Hepatocyte (in vitro differentiated cells): ENCODE data around the gene ANO2. TPM values are rescaled to one million over a fixed set of nuclear protein-coding genes. Genes with fewer than 3 reads are reported as not detected.

Source experiments
- DNase-seq: peaks from one replicate; pipeline ENCODE4 v3.0.0-alpha.2; 2016; ENCODE audit warnings: low spot score
- H2AFZ ChIP-seq: fragments of 200-600 bp; sonication (generic); 2 replicates; pipeline ENCODE4 v1.6.0; 2016; ENCODE audit warnings: antibody characterized with exemption, mild to moderate bottlenecking
- H3K27ac ChIP-seq: fragments of 200-600 bp; sonication (generic); 2 replicates; pipeline ENCODE4 v1.5.1; 2016; ENCODE audit warnings: mild to moderate bottlenecking
- H3K27me3 ChIP-seq: fragments of 200-600 bp; sonication (generic); 2 replicates; pipeline ENCODE4 v1.6.1; 2016
- H3K36me3 ChIP-seq: fragments of 200-600 bp; sonication (generic); replicated peaks from 2 replicates; pipeline ENCODE4 v1.5.1; 2016; ENCODE audit warnings: low read depth; ENCODE audit not compliant: insufficient read depth
- H3K4me1 ChIP-seq: fragments of 200-600 bp; sonication (generic); 2 replicates; pipeline ENCODE4 v1.5.1; 2016; ENCODE audit warnings: mild to moderate bottlenecking, moderate library complexity; ENCODE audit not compliant: insufficient read depth
- H3K4me2 ChIP-seq: fragments of 200-600 bp; sonication (generic); 2 replicates; pipeline ENCODE4 v1.6.0; 2016
- H3K4me3 ChIP-seq: fragments of 200-600 bp; sonication (generic); 2 replicates; pipeline ENCODE4 v1.5.1; 2016; ENCODE audit warnings: mild to moderate bottlenecking
- H3K79me2 ChIP-seq: fragments of 200-600 bp; sonication (generic); 2 replicates; pipeline ENCODE4 v1.6.0; 2017; ENCODE audit warnings: mild to moderate bottlenecking
- H3K9me2 ChIP-seq: fragments of 200-600 bp; sonication (generic); replicated peaks from 2 replicates; pipeline ENCODE4 v1.6.0; 2017; ENCODE audit warnings: mild to moderate bottlenecking; ENCODE audit not compliant: insufficient read depth
- H3K9me3 ChIP-seq: fragments of 200-600 bp; sonication (generic); 2 replicates; pipeline ENCODE4 v1.5.1; 2016; ENCODE audit warnings: low read depth, mild to moderate bottlenecking
- H4K20me1 ChIP-seq: fragments of 200-600 bp; sonication (generic); 2 replicates; pipeline ENCODE4 v1.6.0; 2016; ENCODE audit warnings: mild to moderate bottlenecking; ENCODE audit not compliant: insufficient read depth, poor library complexity, severe bottlenecking
- EZH2 ChIP-seq: fragments of 200-600 bp; sonication (generic); IDR thresholded peaks from 2 replicates; pipeline ENCODE4 v1.6.1; 2016; ENCODE audit warnings: antibody characterized with exemption, mild to moderate bottlenecking, borderline replicate concordance
- EZH2phosphoT487 ChIP-seq: fragments of 200-600 bp; sonication (generic); IDR thresholded peaks from one replicate; pipeline ENCODE4 v1.6.1; 2018; ENCODE audit warnings: antibody characterized with exemption, mild to moderate bottlenecking, low read depth, moderate library complexity; ENCODE audit not compliant: unreplicated experiment, severe bottlenecking
- WGBS: methylation state at CpG from one replicate; pipeline ENCODE4 v1.1.6; 2016; ENCODE audit warnings: low lambda C conversion rate; ENCODE audit errors: missing lambda C conversion rate; 5-methylcytosine and 5-hydroxymethylcytosine counted together
- polyA plus RNA-seq: library from polyadenylated mRNA; unstranded; fragments of >200 nt; fragmentation: Nextera tagmentation; extraction: Ambion mirVana; gene quantifications from 2 replicates; pipeline ENCODE4 v1.2.1, GENCODE V29; 2016
- total RNA-seq: library from RNA; depleted of rRNA; stranded (reverse); fragments of >200 nt; gene quantifications from 2 replicates; pipeline ENCODE4 v1.2.3, GENCODE V29; 2014
- TF ChIP-seq, protein P1 (sequence below): fragments of 200-600 bp; sonication (generic); IDR thresholded peaks from 2 replicates; pipeline ENCODE4 v1.5.1; 2016; ENCODE audit warnings: antibody characterized with exemption, mild to moderate bottlenecking; ENCODE audit not compliant: poor library complexity

ANO2 gene
- total and polyA plus RNA-seq, 2 experiments from 2014 or later, result 1.0 to 1.9 TPM

DNA sequence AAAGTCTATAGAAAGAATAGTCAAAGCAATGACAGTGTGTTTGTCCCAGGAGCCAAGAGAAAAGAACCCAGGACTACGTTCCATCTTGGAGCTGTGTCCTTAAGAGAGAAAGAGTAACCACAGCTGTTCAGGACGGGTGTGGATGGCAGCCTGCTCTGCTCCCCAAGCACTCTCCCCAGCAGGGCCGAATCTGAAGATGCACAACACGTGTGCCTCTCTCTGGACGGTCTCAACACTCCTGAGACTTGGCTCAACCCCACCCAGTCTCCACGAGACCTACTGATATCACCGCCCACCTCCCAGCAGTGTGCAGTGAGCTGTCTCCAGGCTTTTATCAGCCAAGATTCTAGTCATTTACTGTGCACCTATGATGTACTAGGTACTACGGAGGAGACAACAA, 27.3 kb upstream of the ANO2 start:
- H3K27me3 ChIP-seq, result peaks cover 7% of the 10 kb centered on the region
- no peak overlapping the region for H3K4me2 ChIP-seq
- no peaks in the 10 kb centered on the region for H3K9me2 ChIP-seq
- H3K27ac ChIP-seq, result no peak overlapping the region
- H3K4me1 ChIP-seq, result no peaks in the 10 kb centered on the region
- no peak for DNase-seq
- 85% methylated on average over 8 of the region's 8 CpGs for WGBS
- no peaks in the 10 kb centered on the region for H3K36me3 ChIP-seq
- H3K9me3 ChIP-seq, result no peaks in the 10 kb centered on the region
- no peaks in the 10 kb centered on the region for H3K79me2 ChIP-seq
- H2AFZ ChIP-seq, result no peak overlapping the region
- no peak overlapping the region for H3K4me3 ChIP-seq
- H4K20me1 ChIP-seq, result no peaks in the 10 kb centered on the region
- TF ChIP-seq, protein P1, sequence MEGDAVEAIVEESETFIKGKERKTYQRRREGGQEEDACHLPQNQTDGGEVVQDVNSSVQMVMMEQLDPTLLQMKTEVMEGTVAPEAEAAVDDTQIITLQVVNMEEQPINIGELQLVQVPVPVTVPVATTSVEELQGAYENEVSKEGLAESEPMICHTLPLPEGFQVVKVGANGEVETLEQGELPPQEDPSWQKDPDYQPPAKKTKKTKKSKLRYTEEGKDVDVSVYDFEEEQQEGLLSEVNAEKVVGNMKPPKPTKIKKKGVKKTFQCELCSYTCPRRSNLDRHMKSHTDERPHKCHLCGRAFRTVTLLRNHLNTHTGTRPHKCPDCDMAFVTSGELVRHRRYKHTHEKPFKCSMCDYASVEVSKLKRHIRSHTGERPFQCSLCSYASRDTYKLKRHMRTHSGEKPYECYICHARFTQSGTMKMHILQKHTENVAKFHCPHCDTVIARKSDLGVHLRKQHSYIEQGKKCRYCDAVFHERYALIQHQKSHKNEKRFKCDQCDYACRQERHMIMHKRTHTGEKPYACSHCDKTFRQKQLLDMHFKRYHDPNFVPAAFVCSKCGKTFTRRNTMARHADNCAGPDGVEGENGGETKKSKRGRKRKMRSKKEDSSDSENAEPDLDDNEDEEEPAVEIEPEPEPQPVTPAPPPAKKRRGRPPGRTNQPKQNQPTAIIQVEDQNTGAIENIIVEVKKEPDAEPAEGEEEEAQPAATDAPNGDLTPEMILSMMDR, result no peak

DNA sequence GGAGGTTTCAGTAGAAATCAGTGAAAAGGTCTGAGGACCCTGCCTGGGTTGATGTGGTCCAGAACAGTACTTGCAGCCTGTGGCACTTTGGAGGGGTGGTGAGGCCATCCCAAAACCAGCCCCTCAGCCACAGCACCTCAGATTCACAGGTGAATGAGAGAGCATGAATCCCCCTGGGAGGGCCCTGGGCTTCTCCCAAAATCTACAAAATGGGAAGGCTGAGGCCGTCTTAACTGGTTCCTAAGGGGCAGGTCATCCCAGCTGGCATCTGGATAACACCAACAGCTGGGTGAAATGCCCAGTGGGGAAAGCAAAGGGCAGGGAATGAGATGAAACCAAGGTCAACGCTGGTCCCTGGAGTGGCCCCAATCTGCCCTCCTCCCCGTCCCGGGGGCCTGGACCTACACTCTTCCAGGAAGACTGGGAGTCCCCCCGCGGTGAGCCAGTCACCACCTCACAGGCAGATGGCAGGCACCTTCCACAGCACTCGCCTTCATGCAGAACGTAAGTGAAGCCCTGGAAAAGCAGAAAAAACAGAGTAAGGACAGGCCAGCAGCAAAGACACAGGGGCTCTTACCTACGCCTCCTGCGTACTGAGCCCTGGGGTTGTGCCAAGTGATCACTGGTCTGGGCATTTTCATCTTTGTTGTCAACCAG, 26.3 kb upstream of the ANO2 start:
- Histone ChIP-seq H3K9me3 (no peaks in the 10 kb centered on the region), H3K4me1 (no peaks in the 10 kb centered on the region), H4K20me1 (no peaks in the 10 kb centered on the region), H2AFZ (no peak overlapping the region), H3K4me3 (no peak overlapping the region), H3K9me2 (no peaks in the 10 kb centered on the region), H3K79me2 (no peaks in the 10 kb centered on the region), H3K27me3 (peaks cover 7% of the 10 kb centered on the region), H3K36me3 (no peaks in the 10 kb centered on the region), H3K27ac (no peak overlapping the region), H3K4me2 (no peak overlapping the region)
- DNase-seq, result no peak
- 89% methylated on average over 10 of the region's 10 CpGs for WGBS
- TF ChIP-seq, protein P1, result no peak
- TF ChIP-seq EZH2 (no peak), EZH2phosphoT487 (no peak)

DNA sequence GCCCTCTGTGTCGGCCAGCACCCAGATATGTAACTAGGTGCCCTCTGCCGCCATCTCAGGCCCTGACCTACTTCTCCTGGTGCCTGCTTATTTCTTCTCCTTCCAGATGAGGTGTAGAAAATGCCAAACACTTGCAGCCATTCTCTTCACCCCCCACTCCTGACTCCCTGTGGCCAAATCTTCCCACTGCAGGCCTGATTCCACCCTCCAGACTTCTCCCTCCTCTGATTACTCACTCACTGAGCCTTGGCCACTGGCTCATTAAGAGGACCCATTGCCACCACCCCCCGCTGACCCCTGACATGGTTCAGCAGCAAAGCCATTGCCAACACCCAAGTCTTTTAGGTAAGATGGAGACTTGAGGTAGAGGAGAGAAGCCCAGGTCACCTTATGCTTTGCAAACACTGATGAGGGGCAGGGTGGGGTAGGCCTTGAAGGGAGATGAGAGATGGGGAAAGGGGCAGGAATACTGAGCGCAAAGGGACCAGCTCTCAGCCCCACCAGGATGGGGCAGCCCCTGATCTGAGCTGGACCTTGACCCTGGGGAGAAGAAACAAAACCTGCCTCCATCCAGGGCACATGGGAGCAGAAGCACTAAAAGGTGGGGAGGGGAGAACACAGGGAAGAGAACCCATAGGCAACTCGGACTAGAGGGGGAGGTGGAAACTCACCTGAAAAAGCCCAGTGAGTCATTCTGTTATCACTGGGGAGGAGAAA, 25.1 kb upstream of the ANO2 start:
- TF ChIP-seq EZH2 (no peak), EZH2phosphoT487 (no peak)
- TF ChIP-seq, protein P1, result no peak
- H3K36me3 ChIP-seq, result no peaks in the 10 kb centered on the region
- 94% methylated on average over 5 of the region's 5 CpGs for WGBS

More for the DNA sequence above, 25.1 kb upstream of the ANO2 start:
- no peaks in the 10 kb centered on the region for H3K9me2 ChIP-seq
- H3K4me3 ChIP-seq, result no peak overlapping the region
- no peak overlapping the region for H3K4me2 ChIP-seq
- H2AFZ ChIP-seq, result no peak overlapping the region
- DNase-seq, result no peak
- no peaks in the 10 kb centered on the region for H3K4me1 ChIP-seq
- H3K27me3 ChIP-seq, result peaks cover 2% of the 10 kb centered on the region
- no peaks in the 10 kb centered on the region for H3K79me2 ChIP-seq
- no peaks in the 10 kb centered on the region for H3K9me3 ChIP-seq
- H4K20me1 ChIP-seq, result no peaks in the 10 kb centered on the region
- H3K27ac ChIP-seq, result no peak overlapping the region
